ENCODE data around the gene UBE2Q1. TPM values are rescaled to one million over a fixed set of nuclear protein-coding genes. Genes with fewer than 3 reads are reported as not detected.

UBE2Q1 gene
- polyA plus RNA-seq, 1 donor (not counting 4 experiments of a cell fraction or from before 2014, with no cell fraction given) = 17.6 TPM

- Histone ChIP-seq H3K9me3 (ENCODE audit: control insufficient read depth, low read depth, low read length) (no peaks in the 10 kb centered on the region), H3K27ac (ENCODE audit: control insufficient read depth, insufficient read depth, low read length) (no peak overlapping the region), H4K20me1 (ENCODE audit: control insufficient read depth, extremely low read depth, insufficient read depth, low read length) (peaks cover 2% of the 10 kb centered on the region), H3K4me3 (ENCODE audit: control insufficient read depth in 2 of 3, extremely low read depth in 1 of 3, insufficient read depth in 2 of 3, low read depth in 1 of 3, low read length in 3 of 3) (no peak overlapping the region), H3K9me1 (ENCODE audit: control insufficient read depth, extremely low read depth, insufficient read depth, low read length) (peaks cover 2% of the 10 kb centered on the region), H3K79me2 (ENCODE audit: control insufficient read depth, insufficient read depth, low read length) (peaks cover 10% of the 10 kb centered on the region), H2AFZ (ENCODE audit: control insufficient read depth, low read length) (no peak overlapping the region), H3K36me3 (ENCODE audit: control insufficient read depth in 2 of 2, extremely low read depth in 1 of 2, insufficient read depth in 2 of 2, low read length in 2 of 2) (peaks cover 47 to 70% of the 10 kb centered on the region in 2 experiments), H3K4me2 (ENCODE audit: control insufficient read depth, extremely low read depth, insufficient read depth, low read depth, low read length) (no peak overlapping the region), H3K4me1 (ENCODE audit: control insufficient read depth, extremely low read depth, insufficient read depth, low read length) (peaks cover 17% of the 10 kb centered on the region), H3K27me3 (ENCODE audit: control insufficient read depth, extremely low read depth, insufficient read depth, low read length) (no peaks in the 10 kb centered on the region), H3K9ac (ENCODE audit: control insufficient read depth, extremely low read depth, insufficient read depth, low read length) (no peak overlapping the region)
- TF ChIP-seq EZH2 (IDR thresholded peaks at IDR 0.05; ENCODE audit: low read length) = no peak
- TF ChIP-seq CTCF (optimal IDR thresholded peaks at IDR 0.05 in 1 of 3, IDR thresholded peaks at IDR 0.05 in 1 of 3, conservative IDR thresholded peaks at IDR 0.05 in 1 of 3; ENCODE audit: extremely low read depth in 1 of 3, insufficient read depth in 2 of 3, low read length in 3 of 3) = no peak
- dilution Hi-C loops (cut with MboI; ENCODE audit: extremely low pct_ligation_motif_present, low sequenced_read_pairs) = no loop called here
- DNase-seq (ENCODE audit: low read depth, low spot score) (no peak), FAIRE-seq (no peak)
Observed at GRCh38 chr1:154551474-154551873, 7.0 kb downstream of the UBE2Q1 start.

GRCh38 chr1:154550657-154551056 lies 7.8 kb downstream of the UBE2Q1 start:
- no peak for TF ChIP-seq EZH2 (IDR thresholded peaks at IDR 0.05; ENCODE audit: low read length)
- no peak for TF ChIP-seq CTCF (optimal IDR thresholded peaks at IDR 0.05 in 1 of 3, IDR thresholded peaks at IDR 0.05 in 1 of 3, conservative IDR thresholded peaks at IDR 0.05 in 1 of 3; ENCODE audit: extremely low read depth in 1 of 3, insufficient read depth in 2 of 3, low read length in 3 of 3)
- Histone ChIP-seq H3K4me3 (ENCODE audit: control insufficient read depth in 2 of 3, extremely low read depth in 1 of 3, insufficient read depth in 2 of 3, low read depth in 1 of 3, low read length in 3 of 3) (no peak overlapping the region), H3K36me3 (ENCODE audit: control insufficient read depth in 2 of 2, extremely low read depth in 1 of 2, insufficient read depth in 2 of 2, low read length in 2 of 2) (peaks cover 46 to 69% of the 10 kb centered on the region in 2 experiments), H3K9ac (ENCODE audit: control insufficient read depth, extremely low read depth, insufficient read depth, low read length) (no peak overlapping the region), H3K27me3 (ENCODE audit: control insufficient read depth, extremely low read depth, insufficient read depth, low read length) (no peaks in the 10 kb centered on the region), H2AFZ (ENCODE audit: control insufficient read depth, low read length) (no peak overlapping the region), H3K27ac (ENCODE audit: control insufficient read depth, insufficient read depth, low read length) (no peak overlapping the region), H3K79me2 (ENCODE audit: control insufficient read depth, insufficient read depth, low read length) (peaks cover 3% of the 10 kb centered on the region), H4K20me1 (ENCODE audit: control insufficient read depth, extremely low read depth, insufficient read depth, low read length) (no peaks in the 10 kb centered on the region), H3K9me3 (ENCODE audit: control insufficient read depth, low read depth, low read length) (no peaks in the 10 kb centered on the region), H3K4me2 (ENCODE audit: control insufficient read depth, extremely low read depth, insufficient read depth, low read depth, low read length) (no peak overlapping the region), H3K9me1 (ENCODE audit: control insufficient read depth, extremely low read depth, insufficient read depth, low read length) (peaks cover 2% of the 10 kb centered on the region), H3K4me1 (ENCODE audit: control insufficient read depth, extremely low read depth, insufficient read depth, low read length) (peaks cover 13% of the 10 kb centered on the region)
- dilution Hi-C loops (cut with MboI; ENCODE audit: extremely low pct_ligation_motif_present, low sequenced_read_pairs) = no loop called here
- FAIRE-seq = no peak
- DNase-seq (ENCODE audit: low read depth, low spot score) = no peak

Data from keratinocyte (primary cell).